ENCODE results near the gene CDR2. TPM values are rescaled to one million over a fixed set of nuclear protein-coding genes. Genes with fewer than 3 reads are reported as not detected.

The CDR2 gene
- total and polyA plus RNA-seq, 2 donors (not counting 1 experiment from before 2014, with no cell fraction given), result 8.0 to 11.3 TPM

DNA sequence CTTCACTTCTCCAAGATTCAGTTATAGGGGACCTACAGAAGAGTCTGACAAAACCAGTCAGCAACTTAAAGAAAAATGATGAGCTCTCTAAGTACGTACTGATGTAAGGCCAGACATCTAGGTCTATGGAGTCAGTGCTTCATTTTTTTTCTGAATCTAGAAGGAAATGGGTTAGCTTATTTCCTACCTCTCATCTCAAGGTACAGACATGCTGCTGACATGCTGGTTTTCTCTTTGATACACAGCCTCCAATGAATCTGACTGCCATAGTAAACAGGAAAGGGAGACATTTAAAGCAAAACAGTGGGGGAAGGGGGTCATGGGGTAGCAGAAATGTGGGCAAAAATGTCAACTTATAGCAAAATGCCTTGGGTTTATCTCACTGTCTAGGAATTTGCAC, 16.4 kb downstream of the CDR2 start:
- peaks cover 0 to 2% of the 10 kb centered on the region in 2 experiments for H3K36me3 ChIP-seq (replicated peaks in 1 of 2; ENCODE audit: control extremely low read depth in 1 of 2, control insufficient read depth in 1 of 2, extremely low read depth in 1 of 2, insufficient read depth in 2 of 2, low read length in 1 of 2)
- Mint-ChIP-seq H3K9me3 (ENCODE audit: insufficient read depth) (no peaks in the 10 kb centered on the region), H3K4me1 (peaks cover 31% of the 10 kb centered on the region), H3K4me3 (peak overlapping the region; percentile 38), H3K27me3 (no peaks in the 10 kb centered on the region), H3K27ac (peak overlapping the region; percentile 42)
- peak overlapping the region in 1 of 5 experiments; percentile 27 for H3K4me3 ChIP-seq (ENCODE audit: control extremely low read depth in 1 of 5, extremely low read depth in 1 of 5, insufficient read depth in 1 of 5, low read depth in 2 of 5, low read length in 4 of 5)
- ATAC-seq (ENCODE audit: low read depth) (peak; percentile 25), DNase-seq (no peak)
- ChIA-PET CTCF (interaction anchor here (0.6 kb wide), 1 partner anchor 33 kb away, joined by 3 read pairs; no protein-coding TSS in a partner anchor), POLR2A (no interaction called here)
- H3K4me1 ChIP-seq (ENCODE audit: control insufficient read depth in 2 of 2, insufficient read depth in 2 of 2, low read length in 2 of 2), result peaks cover 14 to 26% of the 10 kb centered on the region in 2 donors
- intact Hi-C loops (cut with micrococcal nuclease), result loop anchor here (2.0 kb wide), 1 partner anchor 17 kb away; the partner anchor contains the start of gene CDR2
- peak overlapping the region; percentile 16 for H2AFZ ChIP-seq (ENCODE audit: insufficient read depth, low read depth, low read length, poor library complexity, severe bottlenecking)
- peak overlapping the region; percentile 46 for H3K4me2 ChIP-seq (replicated peaks; ENCODE audit: low read depth, low read length, poor library complexity, severe bottlenecking)
- H4K20me1 ChIP-seq (ENCODE audit: control insufficient read depth, insufficient read depth, low read length, poor library complexity, severe bottlenecking), result no peaks in the 10 kb centered on the region
- H3K9me3 ChIP-seq (ENCODE audit: control extremely low read depth in 1 of 3, control insufficient read depth in 2 of 3, insufficient read depth in 1 of 3, low read length in 2 of 3), result no peaks in the 10 kb centered on the region
- H3K27ac ChIP-seq (ENCODE audit: low read length in 2 of 2), result no peak overlapping the region
- no CpG with 5 or more reads among the region's 1 CpG for WGBS (ENCODE audit: insufficient coverage)
- TF ChIP-seq, protein P1, sequence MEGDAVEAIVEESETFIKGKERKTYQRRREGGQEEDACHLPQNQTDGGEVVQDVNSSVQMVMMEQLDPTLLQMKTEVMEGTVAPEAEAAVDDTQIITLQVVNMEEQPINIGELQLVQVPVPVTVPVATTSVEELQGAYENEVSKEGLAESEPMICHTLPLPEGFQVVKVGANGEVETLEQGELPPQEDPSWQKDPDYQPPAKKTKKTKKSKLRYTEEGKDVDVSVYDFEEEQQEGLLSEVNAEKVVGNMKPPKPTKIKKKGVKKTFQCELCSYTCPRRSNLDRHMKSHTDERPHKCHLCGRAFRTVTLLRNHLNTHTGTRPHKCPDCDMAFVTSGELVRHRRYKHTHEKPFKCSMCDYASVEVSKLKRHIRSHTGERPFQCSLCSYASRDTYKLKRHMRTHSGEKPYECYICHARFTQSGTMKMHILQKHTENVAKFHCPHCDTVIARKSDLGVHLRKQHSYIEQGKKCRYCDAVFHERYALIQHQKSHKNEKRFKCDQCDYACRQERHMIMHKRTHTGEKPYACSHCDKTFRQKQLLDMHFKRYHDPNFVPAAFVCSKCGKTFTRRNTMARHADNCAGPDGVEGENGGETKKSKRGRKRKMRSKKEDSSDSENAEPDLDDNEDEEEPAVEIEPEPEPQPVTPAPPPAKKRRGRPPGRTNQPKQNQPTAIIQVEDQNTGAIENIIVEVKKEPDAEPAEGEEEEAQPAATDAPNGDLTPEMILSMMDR (IDR thresholded peaks at IDR 0.05), result no peak
- no peak for TF ChIP-seq EZH2 (IDR thresholded peaks at IDR 0.05; ENCODE audit: borderline replicate concordance, insufficient read depth, low read depth, low read length, poor library complexity, severe bottlenecking)
- no peaks in the 10 kb centered on the region for H3K79me2 ChIP-seq (ENCODE audit: control insufficient read depth, insufficient read depth, low read length)
- H3K27me3 ChIP-seq (replicated peaks in 1 of 4; ENCODE audit: control extremely low read depth in 1 of 4, control insufficient read depth in 3 of 4, insufficient read depth in 4 of 4, low read length in 3 of 4), result no peaks in the 10 kb centered on the region
- no peak overlapping the region for H3K9ac ChIP-seq (ENCODE audit: low read length)

DNA sequence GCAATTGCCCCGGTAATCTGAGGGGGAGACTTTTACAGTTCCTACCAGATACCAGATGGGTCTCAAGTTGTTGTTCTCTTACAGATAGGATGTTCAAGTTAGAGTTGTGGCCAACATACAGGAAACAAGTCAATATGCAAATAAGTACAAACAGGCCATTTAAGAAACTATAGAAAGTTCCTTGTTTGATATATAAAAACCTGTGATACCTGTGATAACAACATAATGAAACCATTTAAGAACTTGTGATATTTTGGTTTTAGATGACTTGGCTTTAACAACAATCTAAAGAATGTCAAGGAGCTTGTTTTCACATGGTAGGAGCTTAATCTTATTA, 16.8 kb downstream of the CDR2 start:
- H3K4me2 ChIP-seq (replicated peaks; ENCODE audit: low read depth, low read length, poor library complexity, severe bottlenecking), result peak overlapping the region; percentile 46
- H3K79me2 ChIP-seq (ENCODE audit: control insufficient read depth, insufficient read depth, low read length), result no peaks in the 10 kb centered on the region
- H3K36me3 ChIP-seq (replicated peaks in 1 of 2; ENCODE audit: control extremely low read depth in 1 of 2, control insufficient read depth in 1 of 2, extremely low read depth in 1 of 2, insufficient read depth in 2 of 2, low read length in 1 of 2), result peaks cover 0 to 2% of the 10 kb centered on the region in 2 experiments
- H3K27me3 Mint-ChIP-seq, result no peaks in the 10 kb centered on the region
- peak overlapping the region; percentile 44 for H3K4me3 Mint-ChIP-seq
- peaks cover 14 to 26% of the 10 kb centered on the region in 2 donors for H3K4me1 ChIP-seq (ENCODE audit: control insufficient read depth in 2 of 2, insufficient read depth in 2 of 2, low read length in 2 of 2)
- H2AFZ ChIP-seq (ENCODE audit: insufficient read depth, low read depth, low read length, poor library complexity, severe bottlenecking), result peak overlapping the region; percentile 16
- H3K9ac ChIP-seq (ENCODE audit: low read length), result no peak overlapping the region
- peak overlapping the region; percentile 78 for H3K27ac Mint-ChIP-seq
- no peak for TF ChIP-seq EZH2 (IDR thresholded peaks at IDR 0.05; ENCODE audit: borderline replicate concordance, insufficient read depth, low read depth, low read length, poor library complexity, severe bottlenecking)
- TF ChIP-seq, protein P1 (IDR thresholded peaks at IDR 0.05), result no peak
- DNase-seq (peak; percentile 53), ATAC-seq (ENCODE audit: low read depth) (peak; percentile 81)
- H3K27me3 ChIP-seq (replicated peaks in 1 of 4; ENCODE audit: control extremely low read depth in 1 of 4, control insufficient read depth in 3 of 4, insufficient read depth in 4 of 4, low read length in 3 of 4), result no peaks in the 10 kb centered on the region
- peaks cover 31% of the 10 kb centered on the region for H3K4me1 Mint-ChIP-seq
- no peaks in the 10 kb centered on the region for H3K9me3 ChIP-seq (ENCODE audit: control extremely low read depth in 1 of 3, control insufficient read depth in 2 of 3, insufficient read depth in 1 of 3, low read length in 2 of 3)
- CTCF ChIA-PET, result interaction anchor here (0.6 kb wide), 1 partner anchor 34 kb away, joined by 3 read pairs; no protein-coding TSS in a partner anchor
- H3K9me3 Mint-ChIP-seq (ENCODE audit: insufficient read depth), result no peaks in the 10 kb centered on the region
- POLR2A ChIA-PET, result no interaction called here
- no CpG with 5 or more reads among the region's 1 CpG for WGBS (ENCODE audit: insufficient coverage)
- no peaks in the 10 kb centered on the region for H4K20me1 ChIP-seq (ENCODE audit: control insufficient read depth, insufficient read depth, low read length, poor library complexity, severe bottlenecking)
- H3K27ac ChIP-seq (ENCODE audit: low read length in 2 of 2), result no peak overlapping the region
- H3K4me3 ChIP-seq (ENCODE audit: control extremely low read depth in 1 of 5, extremely low read depth in 1 of 5, insufficient read depth in 1 of 5, low read depth in 2 of 5, low read length in 4 of 5), result peak overlapping the region in 1 of 5 experiments; percentile 27
- intact Hi-C loops (cut with micrococcal nuclease), result no loop called here
